ENCODE results near the gene AGAP1. TPM values are rescaled to one million over a fixed set of nuclear protein-coding genes. Genes with fewer than 3 reads are reported as not detected.

The AGAP1 gene
- total and polyA plus RNA-seq, 9 donors = 5.7 to 32.2 (median 20.2) TPM

GRCh38 chr2:235727174-235727573, 233.3 kb downstream of the AGAP1 start:
- Histone ChIP-seq H3K27ac (no peak overlapping the region), H3K36me3 (no peaks in the 10 kb centered on the region), H3K4me3 (no peak overlapping the region), H3K4me1 (ENCODE audit: insufficient read depth) (peaks cover 3% of the 10 kb centered on the region), H3K27me3 (no peaks in the 10 kb centered on the region), H3K9me3 (no peaks in the 10 kb centered on the region)
- TF ChIP-seq POLR2A (IDR thresholded peaks at IDR 0.05) (no peak), EP300 (IDR thresholded peaks at IDR 0.05) (no peak), CTCF (IDR thresholded peaks at IDR 0.05) (no peak)
- intact Hi-C loops (cut with DNase I) = no loop called here
- no peak for DNase-seq
- 75 to 88% (median 85%) methylated on average over 5 of the region's 5 CpGs for WGBS, 3 donors

- no peak overlapping the region for H3K27ac ChIP-seq
- H3K4me1 ChIP-seq (ENCODE audit: insufficient read depth) = peaks cover 3% of the 10 kb centered on the region
- intact Hi-C loops (cut with DNase I) = no loop called here
- no peak for DNase-seq
- H3K27me3 ChIP-seq = no peaks in the 10 kb centered on the region
- WGBS, 3 donors = 93 to 94% (median 93%) methylated on average over 17 of the region's 17 CpGs
- H3K4me3 ChIP-seq = no peak overlapping the region
- TF ChIP-seq POLR2A (IDR thresholded peaks at IDR 0.05) (no peak), EP300 (IDR thresholded peaks at IDR 0.05) (no peak), CTCF (IDR thresholded peaks at IDR 0.05) (no peak)
- H3K36me3 ChIP-seq = no peaks in the 10 kb centered on the region
- H3K9me3 ChIP-seq = no peaks in the 10 kb centered on the region
Observed at GRCh38 chr2:235727891-235728799, 234.3 kb downstream of the AGAP1 start.

GRCh38 chr2:235728800-235729556, 235.1 kb downstream of the AGAP1 start:
- TF ChIP-seq CTCF (IDR thresholded peaks at IDR 0.05) = no peak
- TF ChIP-seq POLR2A (IDR thresholded peaks at IDR 0.05) = no peak
- no peak overlapping the region for H3K4me3 ChIP-seq
- H3K27ac ChIP-seq = no peak overlapping the region
- no peaks in the 10 kb centered on the region for H3K36me3 ChIP-seq
- peaks cover 1% of the 10 kb centered on the region for H3K4me1 ChIP-seq (ENCODE audit: insufficient read depth)
- WGBS, 3 donors = 82 to 86% (median 83%) methylated on average over 12 of the region's 12 CpGs
- intact Hi-C loops (cut with DNase I) = no loop called here
- no peak for DNase-seq
- H3K9me3 ChIP-seq = no peaks in the 10 kb centered on the region
- H3K27me3 ChIP-seq = no peaks in the 10 kb centered on the region

- H3K9me3 ChIP-seq = no peaks in the 10 kb centered on the region
- H3K4me1 ChIP-seq (ENCODE audit: insufficient read depth) = peaks cover 1% of the 10 kb centered on the region
Observed at GRCh38 chr2:235729557-235729947, 235.7 kb downstream of the AGAP1 start.

More at GRCh38 chr2:235729557-235729947, 235.7 kb downstream of the AGAP1 start:
- Histone ChIP-seq H3K36me3 (no peaks in the 10 kb centered on the region), H3K27me3 (no peaks in the 10 kb centered on the region), H3K27ac (no peak overlapping the region), H3K4me3 (no peak overlapping the region)
- TF ChIP-seq CTCF (IDR thresholded peaks at IDR 0.05) = no peak
- no peak for TF ChIP-seq POLR2A (IDR thresholded peaks at IDR 0.05)
- no peak for TF ChIP-seq EP300 (IDR thresholded peaks at IDR 0.05)
- WGBS, 3 donors = 83 to 92% (median 90%) methylated on average over 4 of the region's 4 CpGs
- intact Hi-C loops (cut with DNase I) = no loop called here
- no peak for DNase-seq
